ENCODE measurements around the gene MYH10. TPM values are rescaled to one million over a fixed set of nuclear protein-coding genes. Genes with fewer than 3 reads are reported as not detected.

Gene MYH10
- total and polyA plus RNA-seq, 4 donors: 9.1 to 79.1 (median 25.9) TPM

DNA sequence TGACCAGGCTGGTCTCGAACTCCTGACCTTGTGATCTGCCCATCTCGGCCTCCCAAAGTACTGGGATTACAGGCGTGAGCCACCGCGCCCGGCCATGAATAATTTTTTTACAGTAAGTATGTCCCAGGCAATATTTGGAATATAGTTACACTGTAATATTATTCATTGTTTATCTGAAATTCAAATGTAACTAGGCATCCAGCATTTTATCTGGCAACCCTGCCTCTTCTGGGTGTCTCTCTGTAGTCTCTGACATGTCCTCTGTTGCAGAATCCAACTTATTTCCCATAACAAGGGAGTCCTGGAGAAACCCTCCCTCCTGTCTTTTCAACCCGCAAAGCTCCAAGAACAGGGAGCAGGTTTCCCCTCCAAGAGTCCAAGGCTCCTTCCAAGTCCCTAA lies 36.9 kb upstream of the MYH10 start:
- Histone ChIP-seq H3K27ac (ENCODE audit: low read depth in 1 of 2, low read length in 2 of 2) (no peak overlapping the region), H3K4me1 (ENCODE audit: control insufficient read depth in 4 of 4, insufficient read depth in 4 of 4, low read length in 3 of 4) (no peaks in the 10 kb centered on the region), H3K9ac (ENCODE audit: low read depth in 1 of 2, low read length in 2 of 2) (no peak overlapping the region), H3K36me3 (ENCODE audit: control insufficient read depth in 4 of 4, insufficient read depth in 3 of 4, low read depth in 1 of 4, low read length in 3 of 4) (no peaks in the 10 kb centered on the region), H3K9me3 (ENCODE audit: control insufficient read depth in 4 of 4, low read length in 3 of 4) (no peaks in the 10 kb centered on the region), H3K4me3 (ENCODE audit: low read depth in 1 of 3, low read length in 3 of 3) (no peak overlapping the region), H3K27me3 (ENCODE audit: control insufficient read depth in 4 of 4, insufficient read depth in 4 of 4, low read length in 3 of 4) (no peaks in the 10 kb centered on the region)
- 80% methylated on average over 7 of the region's 7 CpGs for WGBS
- TF ChIP-seq, protein P1, sequence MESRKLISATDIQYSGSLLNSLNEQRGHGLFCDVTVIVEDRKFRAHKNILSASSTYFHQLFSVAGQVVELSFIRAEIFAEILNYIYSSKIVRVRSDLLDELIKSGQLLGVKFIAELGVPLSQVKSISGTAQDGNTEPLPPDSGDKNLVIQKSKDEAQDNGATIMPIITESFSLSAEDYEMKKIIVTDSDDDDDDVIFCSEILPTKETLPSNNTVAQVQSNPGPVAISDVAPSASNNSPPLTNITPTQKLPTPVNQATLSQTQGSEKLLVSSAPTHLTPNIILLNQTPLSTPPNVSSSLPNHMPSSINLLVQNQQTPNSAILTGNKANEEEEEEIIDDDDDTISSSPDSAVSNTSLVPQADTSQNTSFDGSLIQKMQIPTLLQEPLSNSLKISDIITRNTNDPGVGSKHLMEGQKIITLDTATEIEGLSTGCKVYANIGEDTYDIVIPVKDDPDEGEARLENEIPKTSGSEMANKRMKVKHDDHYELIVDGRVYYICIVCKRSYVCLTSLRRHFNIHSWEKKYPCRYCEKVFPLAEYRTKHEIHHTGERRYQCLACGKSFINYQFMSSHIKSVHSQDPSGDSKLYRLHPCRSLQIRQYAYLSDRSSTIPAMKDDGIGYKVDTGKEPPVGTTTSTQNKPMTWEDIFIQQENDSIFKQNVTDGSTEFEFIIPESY (IDR thresholded peaks at IDR 0.05): no peak
- no peak for TF ChIP-seq HNF4A (conservative IDR thresholded peaks at IDR 0.05)
- TF ChIP-seq, protein P2, sequence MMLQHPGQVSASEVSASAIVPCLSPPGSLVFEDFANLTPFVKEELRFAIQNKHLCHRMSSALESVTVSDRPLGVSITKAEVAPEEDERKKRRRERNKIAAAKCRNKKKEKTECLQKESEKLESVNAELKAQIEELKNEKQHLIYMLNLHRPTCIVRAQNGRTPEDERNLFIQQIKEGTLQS (IDR thresholded peaks at IDR 0.05): no peak
- TF ChIP-seq, protein P3, sequence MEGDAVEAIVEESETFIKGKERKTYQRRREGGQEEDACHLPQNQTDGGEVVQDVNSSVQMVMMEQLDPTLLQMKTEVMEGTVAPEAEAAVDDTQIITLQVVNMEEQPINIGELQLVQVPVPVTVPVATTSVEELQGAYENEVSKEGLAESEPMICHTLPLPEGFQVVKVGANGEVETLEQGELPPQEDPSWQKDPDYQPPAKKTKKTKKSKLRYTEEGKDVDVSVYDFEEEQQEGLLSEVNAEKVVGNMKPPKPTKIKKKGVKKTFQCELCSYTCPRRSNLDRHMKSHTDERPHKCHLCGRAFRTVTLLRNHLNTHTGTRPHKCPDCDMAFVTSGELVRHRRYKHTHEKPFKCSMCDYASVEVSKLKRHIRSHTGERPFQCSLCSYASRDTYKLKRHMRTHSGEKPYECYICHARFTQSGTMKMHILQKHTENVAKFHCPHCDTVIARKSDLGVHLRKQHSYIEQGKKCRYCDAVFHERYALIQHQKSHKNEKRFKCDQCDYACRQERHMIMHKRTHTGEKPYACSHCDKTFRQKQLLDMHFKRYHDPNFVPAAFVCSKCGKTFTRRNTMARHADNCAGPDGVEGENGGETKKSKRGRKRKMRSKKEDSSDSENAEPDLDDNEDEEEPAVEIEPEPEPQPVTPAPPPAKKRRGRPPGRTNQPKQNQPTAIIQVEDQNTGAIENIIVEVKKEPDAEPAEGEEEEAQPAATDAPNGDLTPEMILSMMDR (IDR thresholded peaks at IDR 0.05; ENCODE audit: low read depth, low read length, missing input control): no peak
- TF ChIP-seq FOXA1 (IDR thresholded peaks at IDR 0.05): no peak
- no peak for TF ChIP-seq RAD21 (IDR thresholded peaks at IDR 0.05)
- TF ChIP-seq HNF4G (IDR thresholded peaks at IDR 0.05): no peak
- TF ChIP-seq, protein P4, sequence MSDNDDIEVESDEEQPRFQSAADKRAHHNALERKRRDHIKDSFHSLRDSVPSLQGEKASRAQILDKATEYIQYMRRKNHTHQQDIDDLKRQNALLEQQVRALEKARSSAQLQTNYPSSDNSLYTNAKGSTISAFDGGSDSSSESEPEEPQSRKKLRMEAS (IDR thresholded peaks at IDR 0.05): no peak
- no peak for TF ChIP-seq NR2F2 (IDR thresholded peaks at IDR 0.05)
- TF ChIP-seq TAF1 (conservative IDR thresholded peaks at IDR 0.05): no peak
- no peak for TF ChIP-seq SP1 (IDR thresholded peaks at IDR 0.05)
- TF ChIP-seq YY1 (IDR thresholded peaks at IDR 0.05): no peak
- TF ChIP-seq, protein P5, sequence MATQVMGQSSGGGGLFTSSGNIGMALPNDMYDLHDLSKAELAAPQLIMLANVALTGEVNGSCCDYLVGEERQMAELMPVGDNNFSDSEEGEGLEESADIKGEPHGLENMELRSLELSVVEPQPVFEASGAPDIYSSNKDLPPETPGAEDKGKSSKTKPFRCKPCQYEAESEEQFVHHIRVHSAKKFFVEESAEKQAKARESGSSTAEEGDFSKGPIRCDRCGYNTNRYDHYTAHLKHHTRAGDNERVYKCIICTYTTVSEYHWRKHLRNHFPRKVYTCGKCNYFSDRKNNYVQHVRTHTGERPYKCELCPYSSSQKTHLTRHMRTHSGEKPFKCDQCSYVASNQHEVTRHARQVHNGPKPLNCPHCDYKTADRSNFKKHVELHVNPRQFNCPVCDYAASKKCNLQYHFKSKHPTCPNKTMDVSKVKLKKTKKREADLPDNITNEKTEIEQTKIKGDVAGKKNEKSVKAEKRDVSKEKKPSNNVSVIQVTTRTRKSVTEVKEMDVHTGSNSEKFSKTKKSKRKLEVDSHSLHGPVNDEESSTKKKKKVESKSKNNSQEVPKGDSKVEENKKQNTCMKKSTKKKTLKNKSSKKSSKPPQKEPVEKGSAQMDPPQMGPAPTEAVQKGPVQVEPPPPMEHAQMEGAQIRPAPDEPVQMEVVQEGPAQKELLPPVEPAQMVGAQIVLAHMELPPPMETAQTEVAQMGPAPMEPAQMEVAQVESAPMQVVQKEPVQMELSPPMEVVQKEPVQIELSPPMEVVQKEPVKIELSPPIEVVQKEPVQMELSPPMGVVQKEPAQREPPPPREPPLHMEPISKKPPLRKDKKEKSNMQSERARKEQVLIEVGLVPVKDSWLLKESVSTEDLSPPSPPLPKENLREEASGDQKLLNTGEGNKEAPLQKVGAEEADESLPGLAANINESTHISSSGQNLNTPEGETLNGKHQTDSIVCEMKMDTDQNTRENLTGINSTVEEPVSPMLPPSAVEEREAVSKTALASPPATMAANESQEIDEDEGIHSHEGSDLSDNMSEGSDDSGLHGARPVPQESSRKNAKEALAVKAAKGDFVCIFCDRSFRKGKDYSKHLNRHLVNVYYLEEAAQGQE (IDR thresholded peaks at IDR 0.05): no peak
- no peak for TF ChIP-seq FOXA2 (IDR thresholded peaks at IDR 0.05)
- TF ChIP-seq EGR1 (IDR thresholded peaks at IDR 0.05; ENCODE audit: low read depth in 2 of 2): no peak
- TF ChIP-seq RXRA (IDR thresholded peaks at IDR 0.05): no peak
- no peak for TF ChIP-seq GABPA (IDR thresholded peaks at IDR 0.05 in 1 of 2, conservative IDR thresholded peaks at IDR 0.05 in 1 of 2)
- TF ChIP-seq JUND (IDR thresholded peaks at IDR 0.05): no peak
- DNase-seq (ENCODE audit: low spot score): no peak

Data from liver (tissue), 9 donors.